ENCODE measurements around the gene ZCCHC18. TPM values are rescaled to one million over a fixed set of nuclear protein-coding genes. Genes with fewer than 3 reads are reported as not detected.
"Not testable (repeated sequence)": the region's sequence is repeated elsewhere in the genome, so short reads cannot be mapped to it uniquely, and the experiment has no call there.

The ZCCHC18 gene
- total RNA-seq (2014; rRNA removed; shearing (Covaris generic)), result 0.39 and 1.1 TPM in 2 replicates

DNA sequence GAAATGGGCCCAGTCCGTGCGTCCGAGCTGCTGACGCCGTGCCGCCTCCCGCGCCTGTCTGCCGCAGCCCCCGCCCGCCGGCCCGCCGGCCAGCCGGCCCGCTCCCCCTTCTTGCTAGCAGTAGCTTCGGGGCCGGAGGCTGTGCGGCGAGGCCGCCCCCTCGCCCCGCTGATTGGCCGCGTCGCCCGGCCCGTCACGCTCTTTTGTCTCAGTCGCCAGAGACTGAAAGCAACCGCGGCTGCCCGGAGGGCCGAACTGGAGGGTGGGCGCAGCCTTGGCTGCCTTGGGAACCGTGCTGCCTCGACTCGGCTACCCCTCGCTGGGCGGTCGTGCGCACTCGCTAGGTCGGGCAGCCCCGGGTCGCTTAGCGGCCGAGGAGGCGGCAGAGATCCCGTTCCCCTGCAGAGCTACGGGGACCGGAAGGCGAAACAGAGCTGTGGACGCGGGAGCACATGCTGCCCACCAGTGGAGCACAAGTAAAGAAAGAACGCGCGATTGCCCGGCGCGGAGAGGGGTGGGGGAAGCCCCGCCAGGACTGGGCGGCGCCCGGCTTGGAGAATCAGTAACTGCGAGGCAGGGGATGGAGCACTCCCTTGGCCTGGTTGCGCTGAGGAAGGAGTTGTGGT lies at the start of gene ZCCHC18:
TSS of gene ZCCHC18 (plus strand) at position 198 of the 626 bp plus-strand sequence. CDS start 1,589 bp downstream, outside the sequence.
- peak; percentile 76 for DNase-seq (ENCODE audit: low read depth)

DNA sequence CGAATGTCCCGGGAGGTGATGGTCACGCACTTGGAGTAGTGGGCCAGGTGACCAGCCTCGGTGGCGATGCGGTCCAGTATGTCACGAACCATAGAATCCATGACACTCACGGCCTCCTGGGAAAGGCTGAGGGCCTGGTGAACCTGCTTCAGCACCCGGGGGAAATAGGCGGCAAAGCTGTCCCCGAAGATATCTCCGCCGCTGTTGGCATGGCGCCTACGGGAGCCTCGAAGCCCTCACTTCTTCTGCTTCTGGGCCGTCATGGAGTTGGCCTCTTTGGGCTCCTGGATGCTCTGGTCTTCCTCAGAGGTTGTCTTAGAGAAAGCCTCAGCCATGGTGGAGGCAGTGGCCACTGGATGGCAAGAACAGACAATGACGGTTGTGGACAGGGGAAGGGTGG lies 49.7 kb upstream of the ZCCHC18 start:
- DNase-seq (ENCODE audit: low read depth), result not testable (repeated sequence)

DNA sequence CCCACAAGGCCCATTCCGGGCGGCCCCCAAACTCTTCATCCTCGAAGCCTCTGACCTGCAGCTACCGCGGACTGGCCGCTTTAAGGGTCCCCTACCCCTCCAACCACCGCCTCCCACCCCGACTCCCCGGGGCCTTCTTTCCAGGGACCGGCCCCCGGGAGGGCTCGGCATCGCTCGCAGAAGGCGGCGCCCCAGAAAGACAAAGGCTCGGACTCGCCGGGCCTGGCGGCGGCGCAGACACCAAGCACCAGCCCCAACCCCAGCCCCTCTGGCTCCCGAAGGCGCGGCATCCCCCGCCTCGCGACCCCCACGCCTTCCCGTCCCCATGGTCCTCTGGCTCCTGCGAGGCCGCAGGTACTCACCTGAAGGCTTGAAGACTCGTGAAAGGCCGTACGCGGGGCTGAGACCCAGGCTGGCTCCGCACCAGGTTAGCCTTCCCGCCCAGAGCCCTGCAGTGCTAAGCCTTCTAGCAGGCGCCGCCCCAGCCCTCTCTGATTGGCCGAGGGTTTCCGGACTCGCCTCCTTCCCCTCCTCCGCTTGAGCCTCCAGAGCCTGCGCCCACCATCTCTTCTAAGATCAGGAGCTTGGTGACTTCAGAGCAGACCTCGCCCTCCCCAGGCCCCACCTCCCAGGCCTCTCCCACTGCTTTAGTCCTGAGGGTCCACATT lies 36.4 kb upstream of the ZCCHC18 start, which contains the start of gene TMSB15C:
TSS of gene TMSB15C (minus strand) at position 459 of the 668 bp plus-strand sequence.
- not testable (repeated sequence) for DNase-seq (ENCODE audit: low read depth)

DNA sequence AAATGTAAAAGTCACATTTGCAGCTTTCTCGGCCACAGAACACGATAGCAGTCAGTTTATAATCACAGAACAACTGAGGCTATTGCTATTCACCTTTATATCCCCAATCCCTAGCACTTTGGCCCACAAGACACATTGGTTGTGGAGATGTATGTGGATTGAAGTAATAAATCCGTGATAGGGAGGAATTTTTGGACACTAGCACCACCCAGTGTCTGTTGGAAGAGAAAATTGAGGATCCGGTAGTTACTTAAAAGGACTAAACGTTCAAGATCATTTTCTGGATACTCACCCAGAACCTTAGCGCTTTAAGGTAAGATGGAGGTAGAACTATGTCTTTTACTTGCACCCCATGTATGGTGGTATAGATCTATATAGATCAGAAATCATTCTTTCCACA lies 34.5 kb upstream of the ZCCHC18 start:
- DNase-seq (ENCODE audit: low read depth), result not testable (repeated sequence)

DNA sequence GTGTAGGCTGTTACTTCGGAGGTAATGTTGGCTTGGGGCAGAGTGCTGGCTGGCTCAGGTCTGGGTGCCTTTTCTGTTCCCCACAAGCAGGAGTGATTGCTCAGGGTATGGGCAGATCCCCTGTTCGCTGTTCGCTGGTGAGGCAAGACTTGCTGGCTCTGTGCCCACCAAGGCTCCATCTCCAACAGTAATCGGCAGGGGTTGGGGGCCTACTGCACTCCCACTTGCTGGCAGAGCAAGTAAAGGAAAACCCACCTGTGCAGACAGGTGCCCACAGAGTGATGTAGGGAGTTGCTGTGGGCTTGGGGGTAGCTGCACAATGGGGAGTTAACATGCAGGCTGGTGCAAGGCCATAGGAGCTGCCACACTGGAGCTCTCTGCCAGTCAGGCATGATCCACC lies 28.3 kb upstream of the ZCCHC18 start:
- DNase-seq (ENCODE audit: low read depth), result no peak

DNA sequence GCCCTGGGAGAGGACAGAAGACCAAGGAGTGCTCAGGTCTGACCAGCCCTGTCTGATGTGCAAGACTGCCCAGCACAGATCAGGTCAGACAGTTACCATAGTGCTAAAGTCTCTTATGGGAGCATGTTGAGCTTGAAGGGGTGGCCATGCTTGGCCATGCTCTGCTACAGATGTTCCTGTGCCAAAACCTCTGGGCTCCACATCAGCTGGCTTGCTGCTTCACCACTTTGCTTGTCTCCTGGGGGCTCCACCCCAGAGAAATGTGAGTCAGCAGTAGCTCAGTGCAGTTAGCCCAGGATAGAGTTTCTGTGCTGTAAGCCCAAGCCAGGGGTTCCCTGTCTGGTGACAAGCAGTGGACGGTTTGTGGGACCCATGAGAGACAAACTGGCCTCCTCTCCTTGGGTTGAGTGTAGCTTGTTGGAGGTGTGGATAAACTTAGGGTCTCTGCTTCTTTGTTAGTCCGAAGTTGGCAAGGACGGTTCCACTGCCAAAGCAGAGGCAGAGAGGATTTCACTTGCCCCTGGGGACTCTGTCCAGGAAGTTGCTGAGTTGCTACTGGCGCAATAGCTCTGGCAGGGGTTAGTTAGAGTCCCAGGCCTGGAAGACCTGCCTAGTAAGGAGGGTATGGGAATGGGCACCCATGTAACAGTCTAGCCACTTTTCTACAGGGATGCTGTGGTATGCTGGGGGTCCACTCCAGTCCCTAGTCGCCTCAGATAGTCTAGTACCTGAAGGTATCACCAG lies 27.6 kb upstream of the ZCCHC18 start:
- DNase-seq (ENCODE audit: low read depth), result no peak

DNA sequence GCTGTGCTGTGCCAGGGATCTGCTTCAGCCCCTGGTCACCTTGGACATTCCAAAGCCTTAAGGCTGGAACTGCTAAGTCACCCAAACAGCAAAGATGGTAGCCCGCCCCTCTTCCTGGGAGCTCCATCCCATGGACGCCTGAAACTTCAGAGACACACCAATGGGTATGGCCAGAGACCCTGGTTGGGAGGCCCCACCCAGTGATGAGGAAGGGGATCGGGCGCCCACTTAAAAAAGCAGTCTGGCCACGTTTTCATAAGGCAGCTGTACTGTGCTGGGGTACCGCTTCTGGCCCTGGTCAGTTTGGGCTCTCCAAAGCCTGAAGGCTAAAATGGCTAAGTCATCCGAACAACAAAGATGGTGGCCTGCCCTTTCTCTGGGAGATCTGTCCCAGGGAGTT lies 26.8 kb upstream of the ZCCHC18 start:
- DNase-seq (ENCODE audit: low read depth), result no peak

DNA sequence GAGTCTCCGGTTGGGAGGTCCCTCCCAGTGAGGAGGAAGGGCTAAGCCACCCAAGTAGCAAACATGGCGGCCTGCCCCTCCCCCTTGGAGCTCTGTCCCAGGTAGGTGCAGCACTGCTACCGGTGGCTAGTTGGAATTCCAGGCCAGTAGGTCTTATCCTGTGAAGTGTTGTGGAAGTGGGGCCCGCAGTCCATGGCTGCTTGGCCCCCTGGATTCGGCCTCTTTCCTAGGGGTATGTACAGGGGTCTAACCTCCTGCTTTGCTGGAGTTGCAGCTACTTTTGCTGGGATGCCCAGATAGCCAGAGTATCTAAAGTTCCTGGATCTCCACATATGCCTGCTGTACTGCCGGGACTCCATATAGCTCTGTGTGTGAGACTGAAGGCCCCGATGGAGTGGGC lies 26.4 kb upstream of the ZCCHC18 start:
- DNase-seq (ENCODE audit: low read depth), result no peak

DNA sequence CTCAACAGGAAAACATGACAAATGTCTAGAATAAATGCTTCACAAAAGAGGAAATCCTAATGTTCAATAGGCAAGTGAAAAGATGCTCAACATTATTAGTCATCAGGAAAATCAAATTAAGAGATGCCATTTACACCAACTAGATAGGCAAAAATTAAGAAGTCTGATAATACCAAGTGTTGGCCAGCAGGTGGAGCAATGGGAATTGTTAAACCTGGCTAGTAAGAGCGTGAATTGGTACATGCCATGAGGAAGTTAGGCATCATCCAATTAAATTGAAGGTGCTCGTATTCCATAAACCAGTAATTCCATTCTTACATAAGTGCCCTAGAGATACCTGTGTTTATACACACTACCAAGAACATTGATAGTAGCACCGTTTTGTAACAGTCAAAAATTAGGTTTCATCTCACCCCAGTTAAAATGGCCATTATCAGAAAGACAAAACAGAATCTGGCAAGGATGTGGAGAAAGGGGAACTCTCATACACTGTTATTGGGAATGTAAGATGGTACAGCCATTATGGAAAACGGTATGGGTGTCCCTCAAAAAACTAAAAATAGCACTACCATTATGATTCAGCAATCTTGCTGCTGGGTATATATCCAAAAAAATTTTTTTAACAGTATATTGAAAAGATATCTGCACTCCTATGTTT lies 14.0 kb upstream of the ZCCHC18 start:
- DNase-seq (ENCODE audit: low read depth), result peak; percentile 57

DNA sequence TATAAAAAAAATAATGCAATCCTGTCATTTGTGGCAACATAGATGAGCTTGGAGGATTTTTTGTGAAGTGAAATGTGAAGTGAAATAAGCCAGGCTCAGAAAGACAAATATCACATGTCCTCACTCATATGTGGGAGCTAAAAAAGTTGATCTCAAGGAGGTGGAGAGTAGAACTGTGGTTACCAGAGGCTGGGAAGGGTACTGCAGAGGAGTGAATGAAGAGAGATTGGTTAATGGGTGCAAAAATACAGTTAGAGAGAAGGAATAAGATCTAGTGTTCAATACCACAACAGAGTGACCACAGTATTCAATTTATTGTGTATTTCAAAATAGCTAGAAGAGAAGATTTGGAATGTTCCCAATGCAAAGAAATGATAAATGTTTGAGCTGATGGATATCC lies 13.4 kb upstream of the ZCCHC18 start:
- DNase-seq (ENCODE audit: low read depth), result no peak

DNA sequence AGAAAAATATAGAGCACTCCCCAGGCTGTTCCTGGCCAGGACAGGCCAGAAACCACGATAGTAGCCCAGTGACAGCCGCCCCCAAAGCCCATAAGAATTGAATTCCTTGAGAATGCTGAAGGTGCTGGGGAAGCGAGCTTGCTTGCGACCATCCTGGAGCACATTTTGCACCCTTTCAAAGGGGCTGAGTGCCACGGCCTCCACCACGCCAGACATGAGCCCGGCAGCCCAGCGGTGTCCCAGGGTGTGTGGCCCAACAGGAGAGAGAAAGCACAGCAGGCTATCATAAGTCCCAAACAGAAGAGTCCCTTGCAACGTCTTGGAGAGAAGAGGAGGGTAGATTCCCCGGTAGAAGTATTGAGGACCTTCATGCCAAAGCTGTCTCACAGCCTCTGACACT lies 7.6 kb upstream of the ZCCHC18 start:
- DNase-seq (ENCODE audit: low read depth), result no peak

DNA sequence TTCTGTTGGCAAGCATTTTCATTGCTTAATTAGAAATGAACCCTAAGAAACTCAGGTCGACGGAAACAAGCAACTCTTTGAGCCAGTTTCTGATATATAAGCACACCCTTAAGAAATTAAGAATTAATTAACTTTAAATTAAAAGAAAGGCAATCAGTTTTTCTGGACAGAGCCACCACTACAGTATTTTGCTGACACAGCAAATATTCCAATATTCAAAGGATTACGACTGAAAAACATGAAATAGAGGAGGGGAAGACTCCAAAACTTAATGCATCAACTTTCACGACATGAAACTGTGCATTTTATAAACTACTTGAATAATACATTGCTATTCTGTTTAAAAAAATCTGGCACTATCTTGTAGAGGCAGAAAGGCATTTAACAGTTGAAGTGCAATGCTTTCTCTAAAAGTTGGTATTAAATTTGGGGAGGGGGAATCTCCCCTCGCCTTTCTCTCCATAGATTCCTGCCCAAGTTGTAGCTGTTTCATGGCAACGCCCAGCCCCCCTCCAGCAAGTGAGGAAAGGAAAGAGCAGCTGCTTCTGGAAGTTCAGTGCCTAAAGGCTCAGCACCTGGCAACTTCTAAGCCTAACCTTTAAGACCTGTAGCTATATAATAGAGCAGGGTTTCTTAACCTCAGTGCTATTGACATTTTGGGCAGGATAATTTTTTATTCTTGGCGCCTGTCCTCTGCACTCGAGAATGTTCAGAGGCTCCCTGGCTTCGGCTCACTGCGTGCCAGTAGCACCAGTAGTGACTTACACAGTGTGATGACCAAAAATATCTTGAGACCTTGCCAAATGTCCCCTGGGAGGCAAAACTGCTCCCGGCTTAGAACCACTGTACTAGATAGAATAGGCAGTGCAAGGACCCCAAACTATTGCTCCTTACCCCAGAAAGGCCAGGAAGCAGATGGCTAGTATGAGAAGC lies 6.7 kb upstream of the ZCCHC18 start:
- no peak for DNase-seq (ENCODE audit: low read depth)

DNA sequence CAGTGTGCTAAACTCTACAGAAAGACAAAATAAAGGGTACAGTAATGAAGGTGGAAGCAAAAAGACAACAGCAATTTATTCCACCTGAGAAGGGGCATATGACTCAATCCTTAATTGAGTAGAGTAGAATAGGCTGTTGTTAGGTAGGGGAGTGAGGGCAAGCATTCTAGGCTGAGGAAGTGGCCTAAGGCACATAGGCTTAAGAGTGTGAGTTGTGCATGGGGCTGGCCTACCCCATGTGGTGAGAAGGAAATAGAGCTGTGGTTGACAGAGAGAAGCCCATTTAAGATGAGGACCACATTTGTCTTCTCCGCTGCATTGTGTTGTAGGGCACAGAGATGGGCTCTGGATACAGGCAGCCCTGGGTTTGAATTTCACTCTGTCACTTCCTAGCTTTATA lies 3.4 kb upstream of the ZCCHC18 start:
- DNase-seq (ENCODE audit: low read depth), result no peak

DNA sequence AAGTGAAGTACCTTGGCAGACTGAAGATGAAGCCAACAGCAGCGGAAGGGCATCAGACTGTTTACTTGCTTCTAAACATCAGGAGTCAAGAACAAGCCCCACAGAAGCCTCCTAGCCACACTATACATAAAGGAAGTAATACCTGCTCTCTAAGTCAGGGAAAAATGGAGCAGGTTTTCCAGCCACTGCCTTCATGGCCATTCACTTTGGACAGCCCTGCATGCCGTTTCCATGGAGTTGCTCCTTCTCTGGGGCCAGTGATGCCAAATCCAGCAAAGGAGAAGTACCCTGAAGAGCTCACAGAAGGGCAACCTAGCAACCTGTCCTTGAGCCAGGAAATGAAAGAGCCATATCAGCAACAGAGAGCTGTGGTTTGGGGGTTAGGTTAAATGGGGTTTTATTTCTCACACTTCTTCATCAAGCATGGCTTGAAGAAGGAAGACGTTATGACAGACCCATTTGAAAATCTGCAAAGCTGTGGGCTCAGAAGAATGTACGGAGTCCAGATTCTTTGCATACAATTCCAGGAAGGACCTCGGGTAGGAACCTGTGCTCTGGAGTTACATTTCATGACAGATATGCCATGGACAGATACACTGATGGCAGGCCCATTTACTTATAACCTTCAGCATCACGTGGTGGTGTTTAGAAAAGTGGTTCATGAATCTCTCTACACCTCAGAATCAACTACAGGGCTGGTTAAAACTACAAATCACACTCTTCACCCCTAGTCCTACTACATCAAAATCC lies 1.7 kb upstream of the ZCCHC18 start:
- DNase-seq (ENCODE audit: low read depth), result not testable (repeated sequence)

DNA sequence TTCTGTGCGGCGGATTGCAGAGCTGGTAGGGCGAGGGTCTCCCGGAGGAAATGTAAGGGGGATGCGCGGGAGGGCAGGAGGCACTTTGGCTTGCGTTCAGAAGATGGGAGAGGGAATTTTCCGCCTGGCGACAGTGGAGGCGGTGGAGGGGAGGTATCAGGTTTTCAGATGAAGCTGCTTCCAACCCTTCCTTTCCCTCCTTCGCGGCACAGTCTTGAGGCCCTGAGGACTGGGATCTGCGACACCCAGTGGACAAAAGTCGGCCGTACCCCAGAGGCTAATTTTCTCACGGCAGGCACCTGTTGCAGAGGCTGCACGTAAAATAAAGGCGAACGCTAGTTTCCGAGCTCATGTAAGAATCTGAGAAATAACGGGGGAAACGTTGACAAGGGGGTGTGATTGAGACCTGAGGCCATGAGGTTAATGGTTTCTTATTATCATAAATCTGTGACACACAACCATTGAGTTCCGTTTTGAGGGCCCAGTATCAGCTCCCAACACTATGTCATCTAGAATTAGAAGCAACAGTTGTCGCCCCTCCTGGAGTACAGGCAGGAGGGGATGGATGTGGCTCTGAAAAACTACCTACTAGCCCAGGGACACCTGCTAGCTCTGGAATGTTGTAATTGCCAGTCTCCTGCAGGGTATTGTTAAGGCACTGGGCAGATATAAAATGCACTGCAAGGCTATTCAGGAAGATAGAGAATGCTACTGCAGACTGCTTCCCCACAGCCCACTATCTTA lies 1.1 kb downstream of the ZCCHC18 start:
- peak; percentile 63 for DNase-seq (ENCODE audit: low read depth)

DNA sequence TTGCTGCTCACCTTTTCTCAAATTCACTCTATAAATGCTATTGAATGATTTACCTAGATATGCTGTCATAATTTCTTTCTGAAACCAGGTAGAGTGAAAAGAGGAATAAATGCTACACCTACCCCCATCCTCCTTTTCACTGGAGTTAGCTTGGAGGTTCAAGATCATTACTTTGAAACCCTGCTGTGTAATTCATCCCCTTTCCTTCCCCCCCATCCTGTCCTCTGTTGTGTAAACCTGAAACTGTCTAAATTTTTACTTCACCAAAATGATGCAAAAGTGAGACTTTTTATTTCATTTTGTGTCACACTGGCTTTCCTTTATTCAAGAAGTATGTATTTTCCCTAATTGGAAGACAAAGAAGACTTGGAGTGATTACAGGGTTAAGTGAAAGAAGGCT lies 5.4 kb downstream of the ZCCHC18 start:
- no peak for DNase-seq (ENCODE audit: low read depth)

DNA sequence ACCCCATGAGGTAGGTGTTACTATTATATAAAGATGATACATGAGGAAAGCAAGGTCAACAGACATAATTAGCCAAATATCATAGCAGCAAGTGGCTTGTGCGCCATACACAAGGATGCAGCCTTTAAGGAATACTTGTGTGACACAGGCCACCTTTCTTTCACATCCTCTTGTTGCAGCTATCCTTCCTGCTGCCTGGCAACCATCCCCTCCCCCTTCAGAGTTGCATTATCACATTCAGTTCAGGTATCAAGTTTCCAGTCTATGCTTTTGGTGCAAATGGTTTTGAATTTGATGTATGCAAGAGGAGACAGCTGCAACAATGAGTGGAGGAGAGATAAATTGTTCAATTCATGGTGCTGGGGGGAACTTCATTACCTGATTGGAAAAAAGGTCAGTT lies 6.4 kb downstream of the ZCCHC18 start:
- no peak for DNase-seq (ENCODE audit: low read depth)

DNA sequence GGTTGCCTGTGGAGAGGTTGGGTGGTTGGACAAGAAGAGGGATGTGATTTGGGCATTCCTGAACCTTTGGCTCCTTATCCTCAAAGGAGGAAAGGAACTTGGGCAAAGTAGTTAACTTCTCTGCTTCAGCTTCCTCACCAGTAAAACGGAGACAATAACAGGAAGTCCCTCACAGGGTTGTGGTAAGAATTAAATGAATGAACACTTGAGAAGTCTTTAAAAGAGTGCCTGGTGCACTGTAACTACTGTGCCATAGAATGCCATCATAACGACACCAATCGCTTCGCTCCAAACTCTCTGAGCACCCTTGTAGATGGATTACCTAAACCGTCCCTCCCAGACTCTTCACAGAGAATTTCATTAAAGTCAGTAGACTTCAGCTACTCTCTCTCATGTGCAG lies 10.5 kb downstream of the ZCCHC18 start:
- DNase-seq (ENCODE audit: low read depth), result no peak

DNA sequence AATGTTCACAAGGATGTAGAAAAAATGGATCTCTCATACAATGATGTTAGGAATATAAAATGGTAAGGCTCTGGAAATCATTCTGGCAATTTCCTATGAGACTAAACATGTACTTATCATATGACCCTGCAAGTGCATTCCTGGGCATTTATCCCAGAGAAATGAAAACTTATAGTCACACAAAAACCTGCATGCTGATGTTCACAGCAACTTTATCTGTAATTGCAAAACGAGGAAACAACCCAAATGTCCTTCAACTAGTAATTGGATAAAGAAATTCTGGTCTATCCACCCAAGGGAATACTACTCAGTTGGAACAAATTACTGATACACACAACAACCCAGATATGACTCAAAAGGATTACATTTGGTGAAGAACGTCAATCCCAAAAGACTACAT lies 14.5 kb downstream of the ZCCHC18 start:
- no peak for DNase-seq (ENCODE audit: low read depth)

DNA sequence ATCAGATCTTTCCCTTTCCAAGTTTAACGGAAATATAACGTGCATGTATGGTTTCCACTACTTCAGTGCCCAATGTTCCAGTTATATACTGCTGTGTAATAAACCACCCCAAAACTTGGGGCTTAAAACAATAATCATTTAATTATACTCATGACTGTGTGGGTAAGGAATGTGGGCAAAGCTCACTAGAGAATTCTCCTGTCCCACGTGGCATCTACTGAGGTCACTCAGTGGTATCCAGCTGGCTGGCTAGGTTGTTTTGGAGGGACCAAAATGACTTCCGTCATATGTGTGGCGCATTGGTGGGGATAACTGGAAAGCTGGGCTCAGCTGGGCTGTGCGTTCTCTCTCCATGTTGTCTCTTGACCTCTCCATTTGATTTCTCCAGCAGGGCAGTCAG lies 18.5 kb downstream of the ZCCHC18 start:
- no peak for DNase-seq (ENCODE audit: low read depth)

Data from Daoy (cell line).